ENCODE data around the gene BAG2. TPM values are rescaled to one million over a fixed set of nuclear protein-coding genes. Genes with fewer than 3 reads are reported as not detected.

BAG2 gene
- total RNA-seq, 4 donors from 2014 or later: 6.7 to 15.7 (median 9.8) TPM

- Histone ChIP-seq H3K36me3 (no peaks in the 10 kb centered on the region), H3K4me1 (peaks cover 0 to 5% of the 10 kb centered on the region in 2 donors), H3K27me3 (no peaks in the 10 kb centered on the region), H3K9me3 (no peaks in the 10 kb centered on the region), H3K27ac (peak within 1 kb of the TSS; percentile 75 to 83 (median 81)), H3K4me3 (peak within 1 kb of the TSS; percentile 87 to 100 (median 92))
- intact Hi-C loops (cut with DNase I; ENCODE audit: low total_unique reads) (loop anchor here (1.0 to 5.0 kb wide), 3 partner anchors 40 to 94 kb away; partner anchors contain the start of gene BAG2), in situ Hi-C loops (cut with MboI; ENCODE audit: low sequenced_read_pairs in 4 of 4) (loop anchor here in 1 of 4 donors (10.0 kb wide), 1 partner anchor 83 kb away; no protein-coding TSS in a partner anchor)
- DNase-seq: peak; percentile 62 to 75
- TF ChIP-seq POLR2A (IDR thresholded peaks at IDR 0.05) (peak; percentile 75 to 82), CTCF (IDR thresholded peaks at IDR 0.05 in 4 of 5, conservative IDR thresholded peaks at IDR 0.05 in 1 of 5) (peak in 1 of 5 experiments; percentile 16)
- peak; percentile 94 to 95 for ATAC-seq
These were observed 50.0 kb downstream of the BAG2 start, which contains the start of gene RAB23 for GRCh38 chr6:57221936-57222742. RAB23 (minus strand) TSS chr6:57222307; CDS start chr6:57210380, 11,927 bp downstream.

GRCh38 chr6:57222743-57223077 lies 50.6 kb downstream of the BAG2 start:
- Histone ChIP-seq H3K27ac (peak overlapping the region in 2 of 4 donors; percentile 75 to 83), H3K27me3 (no peaks in the 10 kb centered on the region), H3K9me3 (no peaks in the 10 kb centered on the region), H3K4me3 (peak overlapping the region; percentile 87 to 100 (median 92)), H3K36me3 (no peaks in the 10 kb centered on the region), H3K4me1 (peaks cover 0 to 5% of the 10 kb centered on the region in 2 donors)
- ATAC-seq (no peak), DNase-seq (no peak)
- intact Hi-C loops (cut with DNase I; ENCODE audit: low total_unique reads) (loop anchor here (1.0 to 5.0 kb wide), 3 partner anchors 40 to 94 kb away; partner anchors contain the start of gene BAG2), in situ Hi-C loops (cut with MboI; ENCODE audit: low sequenced_read_pairs in 4 of 4) (loop anchor here in 1 of 4 donors (10.0 kb wide), 1 partner anchor 82 kb away; no protein-coding TSS in a partner anchor)
- TF ChIP-seq POLR2A (IDR thresholded peaks at IDR 0.05) (no peak), CTCF (IDR thresholded peaks at IDR 0.05 in 4 of 5, conservative IDR thresholded peaks at IDR 0.05 in 1 of 5) (no peak)

- DNase-seq (no peak), ATAC-seq (no peak)
- H3K27ac ChIP-seq: no peak overlapping the region
- H3K36me3 ChIP-seq: no peaks in the 10 kb centered on the region
- in situ Hi-C loops (cut with MboI; ENCODE audit: low sequenced_read_pairs in 4 of 4): loop anchor here in 1 of 4 donors (10.0 kb wide), 1 partner anchor 80 kb away; no protein-coding TSS in a partner anchor
- peaks cover 0 to 5% of the 10 kb centered on the region in 2 donors for H3K4me1 ChIP-seq
- no peaks in the 10 kb centered on the region for H3K9me3 ChIP-seq
- intact Hi-C loops (cut with DNase I; ENCODE audit: low total_unique reads): loop anchor here (5.0 kb wide), 1 partner anchor 37 kb away; no protein-coding TSS in a partner anchor
- H3K27me3 ChIP-seq: no peaks in the 10 kb centered on the region
- H3K4me3 ChIP-seq: no peak overlapping the region
- TF ChIP-seq CTCF (IDR thresholded peaks at IDR 0.05 in 4 of 5, conservative IDR thresholded peaks at IDR 0.05 in 1 of 5) (no peak), POLR2A (IDR thresholded peaks at IDR 0.05) (no peak)
These were observed 52.8 kb downstream of the BAG2 start for GRCh38 chr6:57224769-57225515.

- DNase-seq: no peak
- Histone ChIP-seq H3K9me3 (no peaks in the 10 kb centered on the region), H3K27ac (no peak overlapping the region), H3K27me3 (no peaks in the 10 kb centered on the region), H3K36me3 (no peaks in the 10 kb centered on the region), H3K4me1 (no peaks in the 10 kb centered on the region), H3K4me3 (no peak overlapping the region)
- TF ChIP-seq POLR2A (IDR thresholded peaks at IDR 0.05): no peak
- TF ChIP-seq CTCF (IDR thresholded peaks at IDR 0.05 in 4 of 5, conservative IDR thresholded peaks at IDR 0.05 in 1 of 5): no peak
- intact Hi-C loops (cut with DNase I; ENCODE audit: low total_unique reads): no loop called here
- ATAC-seq: no peak
- in situ Hi-C loops (cut with MboI; ENCODE audit: low sequenced_read_pairs in 4 of 4): loop anchor here in 1 of 4 donors (10.0 kb wide), 1 partner anchor 79 kb away; no protein-coding TSS in a partner anchor
These were observed 54.1 kb downstream of the BAG2 start for GRCh38 chr6:57226221-57226620.

Other genes starting within 250 kb of the BAG2 start
- gene BEND6, start 217.2 kb upstream of the BAG2 start, total RNA-seq: under 1 TPM; 0.15 to 0.97 (median 0.56) TPM
- 10 to 100 TPM in 1 of 4 donors, 1 to 10 TPM in 3; 1.9 to 10.2 (median 3.0) TPM for gene KIAA1586, start 125.6 kb upstream of the BAG2 start, total RNA-seq
- 10 to 100 TPM; 27.1 to 36.8 (median 28.0) TPM for gene ZNF451, start 82.1 kb upstream of the BAG2 start, total RNA-seq
- 10 to 100 TPM in 3 of 4 donors, 1 to 10 TPM in 1; 8.7 to 18.5 (median 11.6) TPM for gene RAB23, start 50.0 kb downstream of the BAG2 start, total RNA-seq
- 1 to 10 TPM; 1.9 to 4.8 (median 3.8) TPM for gene PRIM2, start 145.3 kb downstream of the BAG2 start, total RNA-seq